HepG2 (cell line): Measurements from ENCODE around the gene ZBED5. TPM values are rescaled to one million over a fixed set of nuclear protein-coding genes. Genes with fewer than 3 reads are reported as not detected.

Experiments
- AGO1 ChIP-seq: fragments of 200-400 bp; formaldehyde crosslinking; IDR thresholded peaks from 2 replicates; pipeline ENCODE4 v1.6.1; 2017; ENCODE audit warnings: mild to moderate bottlenecking, low read depth, low read length, moderate library complexity; ENCODE audit not compliant: poor library complexity, severe bottlenecking
- CTCF ChIP-seq: sonication (generic); formaldehyde crosslinking; IDR thresholded peaks from 2 replicates; pipeline ENCODE4 v1.5.0; 2020; ENCODE audit warnings: mild to moderate bottlenecking, missing genetic modification reagents, moderate library complexity
- FOSL2 ChIP-seq: sonication (generic); formaldehyde crosslinking; IDR thresholded peaks from 2 replicates; pipeline ENCODE4 v1.4.0; 2020; ENCODE audit warnings: missing genetic modification reagents
- GMEB1 ChIP-seq: sonication (generic); formaldehyde crosslinking; IDR thresholded peaks from 2 replicates; pipeline ENCODE4 v1.5.1; 2020; ENCODE audit warnings: missing genetic modification reagents, mild to moderate bottlenecking, borderline replicate concordance
- IKZF5 ChIP-seq: IDR thresholded peaks from 2 replicates; pipeline ENCODE4 v1.6.1; 2018; ENCODE audit warnings: missing genetic modification reagents, mild to moderate bottlenecking, missing compliant biosample characterization
- JUND ChIP-seq: sonication (generic); formaldehyde crosslinking; IDR thresholded peaks from 2 replicates; pipeline ENCODE4 v1.8.0; 2022; ENCODE audit warnings: mild to moderate bottlenecking, missing genetic modification reagents
- LCORL ChIP-seq, 2 experiments: fragments of 450-650 bp in 1 of 2; sonication (generic) in 1 of 2; formaldehyde crosslinking in 1 of 2; IDR thresholded peaks; 2 replicates each; pipeline versions ENCODE4 v1.5.0 to v1.6.1; 2017 to 2020; ENCODE audit warnings: antibody characterized with exemption in 1 of 2, missing genetic modification reagents in 1 of 2
- MAX ChIP-seq: IDR thresholded peaks from 2 replicates; pipeline ENCODE4 v1.6.1; 2012; ENCODE audit warnings: inconsistent platforms
- MIER2 ChIP-seq: IDR thresholded peaks from 2 replicates; pipeline ENCODE4 v1.6.1; 2016; ENCODE audit warnings: missing biosample characterization, missing genetic modification reagents
- MTF1 ChIP-seq: sonication (generic); formaldehyde crosslinking; IDR thresholded peaks from 2 replicates; pipeline ENCODE4 v1.5.0; 2020; ENCODE audit warnings: missing genetic modification reagents
- SALL2 ChIP-seq: sonication (generic); formaldehyde crosslinking; IDR thresholded peaks from 2 replicates; pipeline ENCODE4 v1.8.1; 2023; ENCODE audit warnings: mild to moderate bottlenecking, missing genetic modification reagents, inconsistent platforms
- SIX1 ChIP-seq: sonication (generic); formaldehyde crosslinking; IDR thresholded peaks from 2 replicates; pipeline ENCODE4 v1.4.0; 2020; ENCODE audit warnings: missing genetic modification reagents, borderline replicate concordance
- SP4 ChIP-seq: sonication (generic); formaldehyde crosslinking; IDR thresholded peaks from 2 replicates; pipeline ENCODE4 v1.8.1; 2023; ENCODE audit warnings: mild to moderate bottlenecking, missing genetic modification reagents
- TOPORS ChIP-seq: sonication (generic); formaldehyde crosslinking; IDR thresholded peaks from 2 replicates; pipeline ENCODE4 v1.8.0; 2023; ENCODE audit warnings: mild to moderate bottlenecking, missing genetic modification reagents
- ZMYM2 ChIP-seq: sonication (generic); formaldehyde crosslinking; IDR thresholded peaks from 2 replicates; pipeline ENCODE4 v1.8.0; 2022; ENCODE audit warnings: mild to moderate bottlenecking, missing genetic modification reagents
- ZNF577 ChIP-seq: sonication (generic); formaldehyde crosslinking; IDR thresholded peaks from 2 replicates; pipeline ENCODE4 v1.4.0; 2020; ENCODE audit warnings: mild to moderate bottlenecking, low read depth, missing genetic modification reagents, borderline replicate concordance
- ZNF639 ChIP-seq: conservative IDR thresholded peaks from 2 replicates; pipeline ENCODE4 v1.6.1; 2018; ENCODE audit warnings: missing genetic modification reagents
- ZNF703 ChIP-seq: sonication (generic); formaldehyde crosslinking; IDR thresholded peaks from 2 replicates; pipeline ENCODE4 v1.5.1; 2020; ENCODE audit warnings: missing genetic modification reagents, mild to moderate bottlenecking, moderate library complexity, borderline replicate concordance
- ZNF704 ChIP-seq: sonication (generic); formaldehyde crosslinking; IDR thresholded peaks from 2 replicates; pipeline ENCODE4 v1.8.1; 2023; ENCODE audit warnings: mild to moderate bottlenecking, inconsistent platforms, moderate library complexity, missing genetic modification reagents, borderline replicate concordance
- ZNF747 ChIP-seq: sonication (generic); formaldehyde crosslinking; IDR thresholded peaks from 2 replicates; pipeline ENCODE4 v1.8.1; 2023; ENCODE audit warnings: missing genetic modification reagents, mild to moderate bottlenecking, borderline replicate concordance
- ZNF75D ChIP-seq: sonication (generic); formaldehyde crosslinking; IDR thresholded peaks from 2 replicates; pipeline ENCODE4 v1.8.1; 2023; ENCODE audit warnings: missing genetic modification reagents, mild to moderate bottlenecking, borderline replicate concordance
- ZSCAN20 ChIP-seq: sonication (generic); formaldehyde crosslinking; IDR thresholded peaks from 2 replicates; pipeline ENCODE4 v1.4.0; 2020; ENCODE audit warnings: missing genetic modification reagents, mild to moderate bottlenecking, borderline replicate concordance
- polyA plus RNA-seq, 8 experiments: library from polyadenylated mRNA; depleted of rRNA in 3 of 8; stranded (reverse) in 7 of 8; unstranded in 1 of 8; fragments of >200 nt; fragmentation: Illumina TruSeq in 4 of 8; extraction: Trizol in 4 of 8; gene quantifications; 2 replicates each; pipeline versions ENCODE4 v1.2.1 to v1.2.3, GENCODE V29; 2011 to 2016; ENCODE audit warnings: low read depth in 4 of 8, missing spikeins in 1 of 8, mixed read lengths in 1 of 8; ENCODE audit not compliant: insufficient read depth in 1 of 8
- total RNA-seq, 5 experiments: library from RNA; depleted of rRNA; stranded (reverse); fragments of >200 nt; fragmentation: Illumina TruSeq; extraction: Trizol; gene quantifications; 2 replicates each; pipeline ENCODE4 v1.2.3, GENCODE V29; 2016; ENCODE audit warnings: low read depth in 1 of 5

ZBED5 gene
- total and polyA plus RNA-seq, 2 of the 13 experiments (the other 11 are each of a cell fraction or from before 2014, with no cell fraction given) = 18.2 to 38.6 TPM

GRCh38 chr11:10807493-10808234 is 50.2 kb downstream of the ZBED5 start (continued):
- no peak for TF ChIP-seq ZNF704 (CRISPR knock-in tag)
- no peak for TF ChIP-seq MIER2 (CRISPR knock-in tag)
- TF ChIP-seq ZNF747 = no peak
- no peak for TF ChIP-seq TOPORS (CRISPR knock-in tag)
- TF ChIP-seq JUND (CRISPR knock-in tag) = no peak
- TF ChIP-seq SALL2 (CRISPR knock-in tag) = no peak
- no peak for TF ChIP-seq AGO1
- TF ChIP-seq CTCF = no peak
- TF ChIP-seq ZNF75D = no peak
- no peak for TF ChIP-seq GMEB1 (CRISPR knock-in tag)
- no peak for TF ChIP-seq SIX1 (CRISPR knock-in tag)
- no peak for TF ChIP-seq ZNF639
- TF ChIP-seq SP4 (CRISPR knock-in tag) = peak; percentile 36; the same call in 1 of the 2 replicates
- TF ChIP-seq FOSL2 (CRISPR knock-in tag) = no peak; the same call in 1 of the 2 replicates
- no peak for TF ChIP-seq LCORL (IDR thresholded peaks at IDR 0.05)
- no peak for TF ChIP-seq LCORL (CRISPR knock-in tag; IDR thresholded peaks at IDR 0.05)
- no peak for TF ChIP-seq ZNF703 (CRISPR knock-in tag)
- TF ChIP-seq MTF1 (CRISPR knock-in tag) = no peak
- no peak for TF ChIP-seq ZNF577 (CRISPR knock-in tag)
- no peak for TF ChIP-seq IKZF5 (CRISPR knock-in tag)
- no peak for TF ChIP-seq ZSCAN20 (CRISPR knock-in tag)
- 0 out of 2 replicates have a peak, but pooled peaks have one; percentile 17 for TF ChIP-seq MAX
- TF ChIP-seq ZMYM2 (CRISPR knock-in tag) = no peak
